HepG2 (cell line): Measurements from ENCODE around the gene CMIP. TPM values are rescaled to one million over a fixed set of nuclear protein-coding genes. Genes with fewer than 3 reads are reported as not detected.

ENCODE experiments used
- FOSL2 ChIP-seq: sonication (generic); formaldehyde crosslinking; IDR thresholded peaks from 2 replicates; pipeline ENCODE4 v1.4.0; 2020; ENCODE audit warnings: missing genetic modification reagents
- FOXC1 ChIP-seq: sonication (generic); formaldehyde crosslinking; IDR thresholded peaks from 2 replicates; pipeline ENCODE4 v1.8.0; 2022; ENCODE audit warnings: mild to moderate bottlenecking, missing genetic modification reagents, borderline replicate concordance
- HOXA7 ChIP-seq: sonication (generic); formaldehyde crosslinking; IDR thresholded peaks from 2 replicates; pipeline ENCODE4 v1.8.1; 2022; ENCODE audit warnings: mild to moderate bottlenecking, missing genetic modification reagents, moderate library complexity
- KLF9 ChIP-seq: IDR thresholded peaks from 2 replicates; pipeline ENCODE4 v1.6.1; 2016; ENCODE audit warnings: low read depth
- MYC ChIP-seq: sonication (generic); formaldehyde crosslinking; IDR thresholded peaks from 2 replicates; pipeline ENCODE4 v1.9.0; 2021; ENCODE audit warnings: missing genetic modification reagents, borderline replicate concordance
- NCOA5 ChIP-seq: sonication (generic); formaldehyde crosslinking; IDR thresholded peaks from 2 replicates; pipeline ENCODE4 v1.4.0; 2020; ENCODE audit warnings: missing genetic modification reagents
- SIX4 ChIP-seq: sonication (generic); formaldehyde crosslinking; IDR thresholded peaks from 2 replicates; pipeline ENCODE4 v1.4.0; 2020; ENCODE audit warnings: missing genetic modification reagents
- SMAD3 ChIP-seq: sonication (generic); formaldehyde crosslinking; IDR thresholded peaks from 2 replicates; pipeline ENCODE4 v1.4.0; 2020; ENCODE audit warnings: missing genetic modification reagents
- STAT6 ChIP-seq: sonication (generic); formaldehyde crosslinking; IDR thresholded peaks from 2 replicates; pipeline ENCODE4 v1.4.0; 2020; ENCODE audit warnings: missing genetic modification reagents, mild to moderate bottlenecking, borderline replicate concordance
- TAF1 ChIP-seq: sonication (generic); formaldehyde crosslinking; IDR thresholded peaks from 2 replicates; pipeline ENCODE4 v1.4.0; 2020; ENCODE audit warnings: missing genetic modification reagents
- TBX2 ChIP-seq: sonication (generic); formaldehyde crosslinking; IDR thresholded peaks from 2 replicates; pipeline ENCODE4 v1.5.0; 2020; ENCODE audit warnings: missing genetic modification reagents, mild to moderate bottlenecking, borderline replicate concordance
- ZBTB26 ChIP-seq: IDR thresholded peaks from 2 replicates; pipeline ENCODE4 v1.6.1; 2016; ENCODE audit warnings: missing compliant biosample characterization, missing genetic modification reagents, borderline replicate concordance
- ZBTB3 ChIP-seq: sonication (generic); formaldehyde crosslinking; IDR thresholded peaks from 2 replicates; pipeline ENCODE4 v1.4.0; 2020; ENCODE audit warnings: low read depth, mild to moderate bottlenecking, moderate library complexity, missing genetic modification reagents, borderline replicate concordance
- ZBTB43 ChIP-seq: sonication (generic); formaldehyde crosslinking; conservative IDR thresholded peaks from 2 replicates; pipeline ENCODE4 v1.4.0; 2020; ENCODE audit warnings: missing genetic modification reagents
- ZEB1 ChIP-seq: IDR thresholded peaks from 2 replicates; pipeline ENCODE4 v1.6.1; 2012; ENCODE audit warnings: mild to moderate bottlenecking, low read depth, inconsistent platforms; ENCODE audit not compliant: insufficient replicate concordance
- ZGPAT ChIP-seq: IDR thresholded peaks from 2 replicates; pipeline ENCODE4 v1.6.1; 2016; ENCODE audit warnings: mild to moderate bottlenecking
- ZNF136 ChIP-seq: sonication (generic); formaldehyde crosslinking; IDR thresholded peaks from 2 replicates; pipeline ENCODE4 v1.8.1; 2022; ENCODE audit warnings: low read depth, mild to moderate bottlenecking, moderate library complexity, missing genetic modification reagents
- ZNF17 ChIP-seq: sonication (generic); formaldehyde crosslinking; IDR thresholded peaks from 2 replicates; pipeline ENCODE4 v1.5.0; 2020; ENCODE audit warnings: mild to moderate bottlenecking, missing genetic modification reagents
- ZNF343 ChIP-seq: sonication (generic); formaldehyde crosslinking; IDR thresholded peaks from 2 replicates; pipeline ENCODE4 v1.4.0; 2020; ENCODE audit warnings: mild to moderate bottlenecking, missing genetic modification reagents
- ZNF558 ChIP-seq: sonication (generic); formaldehyde crosslinking; IDR thresholded peaks from 2 replicates; pipeline ENCODE4 v1.9.0; 2022; ENCODE audit warnings: mild to moderate bottlenecking, missing genetic modification reagents, borderline replicate concordance
- ZNF589 ChIP-seq: sonication (generic); formaldehyde crosslinking; conservative IDR thresholded peaks from 2 replicates; pipeline ENCODE4 v1.8.0; 2022; ENCODE audit warnings: mild to moderate bottlenecking, moderate library complexity, missing genetic modification reagents
- ZNF782 ChIP-seq: sonication (generic); formaldehyde crosslinking; IDR thresholded peaks from 2 replicates; pipeline ENCODE4 v1.4.0; 2020; ENCODE audit warnings: missing genetic modification reagents, mild to moderate bottlenecking, borderline replicate concordance
- polyA plus RNA-seq, 8 experiments: library from polyadenylated mRNA; depleted of rRNA in 3 of 8; stranded (reverse) in 7 of 8; unstranded in 1 of 8; fragments of >200 nt; fragmentation: Illumina TruSeq in 4 of 8; extraction: Trizol in 4 of 8; gene quantifications; 2 replicates each; pipeline versions ENCODE4 v1.2.1 to v1.2.3, GENCODE V29; 2011 to 2016; ENCODE audit warnings: low read depth in 4 of 8, missing spikeins in 1 of 8, mixed read lengths in 1 of 8; ENCODE audit not compliant: insufficient read depth in 1 of 8
- total RNA-seq, 5 experiments: library from RNA; depleted of rRNA; stranded (reverse); fragments of >200 nt; fragmentation: Illumina TruSeq; extraction: Trizol; gene quantifications; 2 replicates each; pipeline ENCODE4 v1.2.3, GENCODE V29; 2016; ENCODE audit warnings: low read depth in 1 of 5

Gene CMIP
- total and polyA plus RNA-seq, 2 of the 13 experiments (the other 11 are each of a cell fraction or from before 2014, with no cell fraction given), result 10.9 to 18.1 TPM

- no peak for TF ChIP-seq KLF9 (CRISPR knock-in tag)
- peak; percentile 58 for TF ChIP-seq MYC (CRISPR knock-in tag)
- TF ChIP-seq FOXC1, result no peak
- TF ChIP-seq STAT6 (CRISPR knock-in tag), result no peak
- peak; percentile 57; the same call in 1 of the 2 replicates for TF ChIP-seq ZBTB26 (CRISPR knock-in tag)
- peak; percentile 87 for TF ChIP-seq ZEB1
- no peak for TF ChIP-seq ZNF558
- TF ChIP-seq SIX4 (CRISPR knock-in tag), result no peak
- peak; percentile 20; the same call in 1 of the 2 replicates for TF ChIP-seq ZNF136 (CRISPR knock-in tag)
- no peak for TF ChIP-seq ZNF343 (CRISPR knock-in tag)
- no peak for TF ChIP-seq ZNF589 (CRISPR knock-in tag)
- peak; percentile 22; the same call in 1 of the 2 replicates for TF ChIP-seq SMAD3 (CRISPR knock-in tag)
- TF ChIP-seq ZNF17 (CRISPR knock-in tag), result no peak
- no peak for TF ChIP-seq FOSL2 (CRISPR knock-in tag)
- TF ChIP-seq ZNF782 (CRISPR knock-in tag), result 0 out of 2 replicates have a peak, but pooled peaks have one; percentile 14
- TF ChIP-seq ZGPAT (CRISPR knock-in tag), result 0 out of 2 replicates have a peak, but pooled peaks have one; percentile 59
- no peak for TF ChIP-seq ZBTB43
- TF ChIP-seq TAF1, result no peak
- TF ChIP-seq NCOA5, result no peak
- no peak for TF ChIP-seq ZBTB3 (CRISPR knock-in tag)
- no peak for TF ChIP-seq HOXA7 (CRISPR knock-in tag)
- TF ChIP-seq TBX2 (CRISPR knock-in tag), result peak; percentile 64; the same call in 1 of the 2 replicates
Measured at GRCh38 chr16:81730090-81731051, 285.8 kb downstream of the CMIP start (continued).
